Kidney epithelial cell (primary cell): ENCODE results near the gene ST8SIA6. TPM values are rescaled to one million over a fixed set of nuclear protein-coding genes. Genes with fewer than 3 reads are reported as not detected.

Experiments used
- DNase-seq: peaks from one replicate; pipeline ENCODE4 v3.0.0-alpha.2; 2010; ENCODE audit warnings: low read depth
- H3K27me3 ChIP-seq: 2 replicates; pipeline ENCODE4 v1.6.0; 2011; ENCODE audit warnings: low read length; ENCODE audit not compliant: control insufficient read depth, insufficient read depth
- H3K36me3 ChIP-seq: 2 replicates; pipeline ENCODE4 v1.5.1; 2011; ENCODE audit warnings: low read length; ENCODE audit not compliant: control insufficient read depth, insufficient read depth
- H3K4me3 ChIP-seq: 2 replicates; pipeline ENCODE4 v1.5.1; 2011; ENCODE audit warnings: low read depth, mild to moderate bottlenecking, control low read depth, low read length
- CTCF ChIP-seq: IDR thresholded peaks from 2 replicates; pipeline ENCODE4 v1.5.1; 2011; ENCODE audit warnings: mild to moderate bottlenecking, moderate library complexity, low read length, control low read depth, inconsistent platforms; ENCODE audit not compliant: insufficient read depth, poor library complexity, severe bottlenecking
- total RNA-seq: library from RNA; depleted of rRNA; stranded (reverse); fragments of >200 nt; gene quantifications from 2 replicates; pipeline ENCODE4 v1.2.3, GENCODE V29; 2015

ST8SIA6 gene
- total RNA-seq, 1 donor from 2014 or later = not detected

GRCh38 chr10:17427201-17427600 lies 27.2 kb downstream of the ST8SIA6 start:
- no peaks in the 10 kb centered on the region for H3K27me3 ChIP-seq
- no peak for DNase-seq
- H3K4me3 ChIP-seq = no peak overlapping the region
- no peak for TF ChIP-seq CTCF
- H3K36me3 ChIP-seq = no peaks in the 10 kb centered on the region

GRCh38 chr10:17426263-17426750 lies 28.1 kb downstream of the ST8SIA6 start:
- no peak for DNase-seq
- Histone ChIP-seq H3K27me3 (no peaks in the 10 kb centered on the region), H3K36me3 (no peaks in the 10 kb centered on the region), H3K4me3 (no peak overlapping the region)
- TF ChIP-seq CTCF = no peak

DNA sequence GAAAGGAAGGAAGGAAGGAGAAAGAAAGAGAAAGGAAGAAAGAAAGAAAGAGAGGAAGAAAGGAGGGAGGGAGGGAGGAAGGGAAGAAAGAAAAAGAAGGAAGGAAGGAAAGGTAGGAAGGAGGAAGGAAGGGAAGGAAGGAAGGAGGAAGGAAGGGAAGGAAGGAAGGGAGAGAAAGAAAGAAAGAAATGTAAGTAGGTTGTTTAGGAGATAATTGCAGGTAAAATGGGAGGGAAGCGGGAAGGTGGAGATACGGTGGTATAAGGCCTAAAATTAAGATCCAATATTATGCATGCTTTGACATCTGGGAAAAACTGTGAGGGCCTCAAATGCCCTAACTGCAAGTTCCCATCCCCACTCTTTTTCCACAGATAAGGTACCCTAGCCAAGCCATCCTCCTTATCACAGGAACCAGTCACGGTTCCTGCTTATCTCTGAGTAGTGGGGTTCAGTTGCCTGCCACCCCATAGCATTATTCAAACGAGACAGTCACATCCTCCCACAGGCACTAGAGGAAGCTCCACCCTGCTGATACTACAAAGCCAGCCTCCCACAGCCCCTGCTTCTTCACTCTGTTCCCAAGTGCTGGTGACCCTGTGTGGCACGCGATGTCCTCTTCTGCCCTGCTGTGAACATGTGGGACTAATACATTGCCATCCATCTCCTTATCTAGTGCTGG lies 28.7 kb downstream of the ST8SIA6 start:
- no peak for TF ChIP-seq CTCF
- no peaks in the 10 kb centered on the region for H3K27me3 ChIP-seq
- DNase-seq = no peak
- no peaks in the 10 kb centered on the region for H3K36me3 ChIP-seq
- no peak overlapping the region for H3K4me3 ChIP-seq

DNA sequence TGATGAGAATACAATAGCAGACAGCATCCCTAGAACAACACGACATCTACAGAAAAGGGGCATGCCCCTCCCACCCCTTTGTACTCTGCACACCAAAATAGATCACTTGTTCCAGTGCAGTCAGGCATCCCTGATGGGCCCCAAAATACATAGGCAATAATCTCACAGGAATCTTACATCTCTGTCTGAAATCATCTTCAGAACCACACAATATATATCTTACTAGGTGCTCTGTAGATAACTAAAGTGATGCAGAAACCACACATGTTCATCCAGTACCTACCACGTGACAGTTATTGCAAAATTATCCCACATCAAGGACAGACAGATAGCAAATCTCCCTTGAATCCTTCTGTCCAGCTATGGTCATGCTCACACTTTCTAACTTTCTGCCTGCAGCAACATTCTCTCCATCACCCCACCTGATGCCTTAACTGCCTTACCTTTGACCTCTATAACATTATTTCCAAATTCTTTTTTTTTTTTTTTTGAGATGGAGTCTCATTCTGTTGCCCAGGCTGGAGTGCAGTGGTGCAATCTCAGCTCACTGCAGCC lies 30.7 kb downstream of the ST8SIA6 start:
- Histone ChIP-seq H3K27me3 (no peaks in the 10 kb centered on the region), H3K36me3 (no peaks in the 10 kb centered on the region), H3K4me3 (no peak overlapping the region)
- no peak for TF ChIP-seq CTCF
- no peak for DNase-seq

GRCh38 chr10:17422931-17423330 lies 31.5 kb downstream of the ST8SIA6 start:
- no peaks in the 10 kb centered on the region for H3K27me3 ChIP-seq
- TF ChIP-seq CTCF = no peak
- no peak overlapping the region for H3K4me3 ChIP-seq
- no peaks in the 10 kb centered on the region for H3K36me3 ChIP-seq
- DNase-seq = no peak

- Histone ChIP-seq H3K27me3 (no peaks in the 10 kb centered on the region), H3K4me3 (no peak overlapping the region), H3K36me3 (no peaks in the 10 kb centered on the region)
- no peak for TF ChIP-seq CTCF
- no peak for DNase-seq
These were observed 36.1 kb downstream of the ST8SIA6 start for GRCh38 chr10:17418249-17418648.
